Stimulated activated CD8-positive, alpha-beta memory T cell treated with anti-CD3 and anti-CD28 coated beads, Interleukin-15, amount 100 ng/mL, for 1 hour (primary cell): Measurements from ENCODE around the gene SLC25A24.
"Not testable (repeated sequence)": the region's sequence is repeated elsewhere in the genome, so short reads cannot be mapped to it uniquely, and the experiment has no call there.

Experiments
- DNase-seq: peaks from one replicate; pipeline ENCODE4 v3.0.0-alpha.2; 2020; ENCODE audit warnings: low read depth

SLC25A24 gene

GRCh38 chr1:108194051-108194450, 6.1 kb downstream of the SLC25A24 start:
- DNase-seq, result no peak

- DNase-seq, result no peak
These were observed 6.8 kb downstream of the SLC25A24 start for GRCh38 chr1:108193333-108193732.

GRCh38 chr1:108192581-108192980, 7.6 kb downstream of the SLC25A24 start:
- DNase-seq, result no peak

GRCh38 chr1:108190686-108191416, 9.3 kb downstream of the SLC25A24 start:
- no peak for DNase-seq

GRCh38 chr1:108190001-108190634, 10.0 kb downstream of the SLC25A24 start:
- DNase-seq, result no peak

GRCh38 chr1:108188801-108189200, 11.3 kb downstream of the SLC25A24 start:
- no peak for DNase-seq

GRCh38 chr1:108182959-108183700, 17.0 kb downstream of the SLC25A24 start:
- no peak for DNase-seq

- DNase-seq, result no peak
These were observed 21.1 kb downstream of the SLC25A24 start for GRCh38 chr1:108179018-108179417.

GRCh38 chr1:108162409-108162808, 37.7 kb downstream of the SLC25A24 start:
- not testable (repeated sequence) for DNase-seq

GRCh38 chr1:108159951-108160350, 40.2 kb downstream of the SLC25A24 start:
- not testable (repeated sequence) for DNase-seq

- DNase-seq, result no peak
These were observed 41.2 kb downstream of the SLC25A24 start for GRCh38 chr1:108158893-108159453.

GRCh38 chr1:108154314-108154713, 45.8 kb downstream of the SLC25A24 start:
- no peak for DNase-seq

- no peak for DNase-seq
These were observed 47.3 kb downstream of the SLC25A24 start for GRCh38 chr1:108152782-108153222.

- DNase-seq, result no peak
These were observed 48.6 kb downstream of the SLC25A24 start for GRCh38 chr1:108151548-108151947.

GRCh38 chr1:108149796-108150467, 50.2 kb downstream of the SLC25A24 start:
- no peak for DNase-seq

- DNase-seq, result not testable (repeated sequence)
These were observed 55.6 kb downstream of the SLC25A24 start for GRCh38 chr1:108144569-108144968.

- no peak for DNase-seq
These were observed 57.3 kb downstream of the SLC25A24 start for GRCh38 chr1:108142773-108143394.

- no peak for DNase-seq
These were observed 57.9 kb downstream of the SLC25A24 start for GRCh38 chr1:108142258-108142657.

- no peak for DNase-seq
These were observed 58.5 kb downstream of the SLC25A24 start for GRCh38 chr1:108141621-108142020.

GRCh38 chr1:108140936-108141335, 59.2 kb downstream of the SLC25A24 start:
- no peak for DNase-seq

- no peak for DNase-seq
These were observed 60.0 kb downstream of the SLC25A24 start for GRCh38 chr1:108140177-108140576.
